Coronary artery (tissue), 2 donors: ENCODE data around the gene LYST.
A peak's percentile ranks its signal among the peaks of the same experiment; 100 is the strongest.

Source experiments
- DNase-seq: peaks from one replicate; pipeline ENCODE4 v3.0.0-alpha.2; 2017; ENCODE audit warnings: low spot score
- H3K27ac ChIP-seq, 2 donors: fragments of 200-600 bp; sonication (generic); one replicate each; pipeline ENCODE4 v1.5.1; 2016 to 2019
- H3K4me3 ChIP-seq: fragments of 200-600 bp; sonication (generic); 2 replicates; pipeline ENCODE4 v1.5.1; 2016; ENCODE audit warnings: mild to moderate bottlenecking, moderate library complexity
- CTCF ChIP-seq: fragments of 200-600 bp; sonication (generic); IDR thresholded peaks from one replicate; pipeline ENCODE4 v1.5.1; 2019; ENCODE audit warnings: antibody characterized with exemption

The LYST gene

GRCh38 chr1:235865565-235866204, 1.0 kb downstream of the LYST start:
- Histone ChIP-seq H3K4me3 (peak overlapping the region; percentile 99), H3K27ac (peak overlapping the region; percentile 98 to 100)
- TF ChIP-seq CTCF, result no peak
- no peak for DNase-seq

- H3K27ac ChIP-seq, result peak overlapping the region; percentile 24 to 100
- no peak for TF ChIP-seq CTCF
Measured at GRCh38 chr1:235864931-235865525, 1.7 kb downstream of the LYST start.

GRCh38 chr1:235864469-235864868, 2.2 kb downstream of the LYST start:
- no peak for DNase-seq
- Histone ChIP-seq H3K4me3 (peak overlapping the region; percentile 99), H3K27ac (peak overlapping the region; percentile 24 to 100)
- TF ChIP-seq CTCF, result no peak

More at GRCh38 chr1:235864931-235865525, 1.7 kb downstream of the LYST start:
- H3K4me3 ChIP-seq, result peak overlapping the region; percentile 99
- DNase-seq, result no peak

- H3K27ac ChIP-seq, result no peak overlapping the region
- DNase-seq, result no peak
- peak overlapping the region; percentile 3 for H3K4me3 ChIP-seq
- TF ChIP-seq CTCF, result no peak
Measured at GRCh38 chr1:235863699-235864093, 3.0 kb downstream of the LYST start.

GRCh38 chr1:235861857-235862256, 4.8 kb downstream of the LYST start:
- Histone ChIP-seq H3K4me3 (no peak overlapping the region), H3K27ac (no peak overlapping the region)
- TF ChIP-seq CTCF, result no peak
- no peak for DNase-seq

GRCh38 chr1:235860829-235861228, 5.9 kb downstream of the LYST start:
- TF ChIP-seq CTCF, result no peak
- Histone ChIP-seq H3K27ac (no peak overlapping the region), H3K4me3 (no peak overlapping the region)
- no peak for DNase-seq

- no peak for TF ChIP-seq CTCF
Measured at GRCh38 chr1:235859789-235860188, 6.9 kb downstream of the LYST start.

More at GRCh38 chr1:235859789-235860188, 6.9 kb downstream of the LYST start:
- Histone ChIP-seq H3K4me3 (no peak overlapping the region), H3K27ac (no peak overlapping the region)
- no peak for DNase-seq
